NCI-H2107 treated with DMSO at 0.1 percent for 48 hours (cell line): ENCODE measurements around the gene HSFX1.

Source experiments
- DNase-seq: peaks from one replicate; lab custom pipeline; 2025; ENCODE audit not compliant: unreplicated experiment; lab: John Stamatoyannopoulos, UW

Gene HSFX1

DNA sequence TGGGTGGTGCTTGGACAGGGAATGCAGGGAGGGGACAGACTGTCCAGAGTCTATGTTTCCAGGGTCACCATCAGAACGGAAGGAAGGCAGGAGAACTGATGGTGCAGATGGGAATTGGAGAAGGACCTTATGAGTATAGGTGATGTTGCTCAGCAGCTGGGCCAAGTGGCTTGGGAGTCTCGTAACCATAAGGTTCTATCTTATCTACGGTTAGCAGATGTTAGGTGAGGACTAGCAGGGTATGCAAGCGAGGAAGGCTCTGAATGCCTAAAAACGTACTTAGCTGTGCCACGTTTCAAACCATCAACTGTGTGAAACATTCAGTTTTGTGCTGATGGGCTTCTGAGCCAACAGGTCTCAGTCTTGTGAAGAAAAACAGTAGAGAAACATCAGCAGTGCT is 30.2 kb downstream of the HSFX1 start:
- no peak for DNase-seq

DNA sequence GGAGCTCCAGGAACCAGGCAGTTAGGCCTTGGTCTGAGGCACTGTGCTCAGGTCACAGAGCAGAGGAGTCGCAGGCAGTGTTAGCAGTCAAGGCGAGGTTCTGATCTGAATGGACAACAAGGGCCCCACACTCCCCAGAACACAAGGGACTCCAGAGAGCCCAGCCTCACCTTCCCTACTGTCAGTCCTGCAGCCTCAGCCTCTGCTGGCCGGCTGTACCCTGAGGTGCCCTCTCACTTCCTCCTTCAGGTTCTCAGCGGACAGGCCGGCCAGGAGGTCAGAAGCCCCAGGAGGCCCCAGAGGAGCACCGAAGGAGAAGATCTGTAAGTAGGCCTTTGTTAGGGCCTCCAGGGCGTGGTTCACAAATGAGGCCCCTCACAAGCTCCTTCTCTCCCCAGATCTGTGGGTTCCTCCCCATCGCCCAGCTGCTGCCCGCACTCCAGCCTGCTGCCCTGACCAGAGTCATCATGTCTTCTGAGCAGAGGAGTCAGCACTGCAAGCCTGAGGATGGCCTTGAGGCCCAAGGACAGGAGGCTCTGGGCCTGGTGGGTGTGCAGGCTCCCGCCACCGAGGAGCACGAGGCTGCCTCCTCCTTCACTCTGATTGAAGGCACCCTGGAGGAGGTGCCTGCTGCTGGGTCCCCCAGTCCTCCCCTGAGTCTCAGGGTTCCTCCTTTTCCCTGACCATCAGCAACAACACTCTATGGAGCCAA is 34.0 kb downstream of the HSFX1 start:
- no peak for DNase-seq

DNA sequence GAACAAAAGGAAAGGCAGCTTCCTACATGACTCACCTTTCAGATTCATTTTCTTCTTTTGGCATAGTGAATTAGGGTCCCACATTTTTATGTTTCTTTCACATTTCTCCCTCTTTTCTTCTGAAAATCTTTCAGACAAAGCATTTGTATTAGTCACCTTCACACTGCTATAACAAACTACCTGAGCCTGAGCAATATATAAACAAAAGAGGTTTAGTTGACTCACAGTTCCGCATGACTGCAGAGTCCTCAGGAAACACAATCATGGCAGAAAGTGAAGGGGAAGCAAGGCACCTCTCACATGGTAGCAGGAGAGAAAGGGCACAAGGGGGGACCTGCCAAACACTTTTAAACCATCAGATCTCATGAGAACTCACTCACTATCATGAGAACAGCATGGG is 44.8 kb downstream of the HSFX1 start:
- DNase-seq, result no peak

DNA sequence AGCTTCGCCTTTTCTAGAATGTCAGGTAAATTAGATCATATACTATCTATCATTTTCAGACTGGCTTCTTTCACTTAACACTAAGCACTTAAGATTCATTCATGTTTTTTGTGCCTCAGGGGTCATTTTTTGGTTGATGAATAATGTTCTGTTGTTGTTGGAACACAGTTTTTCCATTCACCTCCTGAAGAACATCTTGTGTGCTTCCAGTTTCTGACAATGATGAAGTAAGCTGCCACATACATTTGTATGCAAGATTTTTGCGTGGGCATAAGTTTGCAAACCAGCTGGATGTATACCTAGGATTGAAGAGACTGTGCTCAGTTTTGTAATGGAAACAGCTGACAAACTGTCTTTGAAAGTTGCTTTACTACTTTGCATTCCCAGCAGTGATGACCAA is 45.5 kb downstream of the HSFX1 start:
- DNase-seq, result no peak

DNA sequence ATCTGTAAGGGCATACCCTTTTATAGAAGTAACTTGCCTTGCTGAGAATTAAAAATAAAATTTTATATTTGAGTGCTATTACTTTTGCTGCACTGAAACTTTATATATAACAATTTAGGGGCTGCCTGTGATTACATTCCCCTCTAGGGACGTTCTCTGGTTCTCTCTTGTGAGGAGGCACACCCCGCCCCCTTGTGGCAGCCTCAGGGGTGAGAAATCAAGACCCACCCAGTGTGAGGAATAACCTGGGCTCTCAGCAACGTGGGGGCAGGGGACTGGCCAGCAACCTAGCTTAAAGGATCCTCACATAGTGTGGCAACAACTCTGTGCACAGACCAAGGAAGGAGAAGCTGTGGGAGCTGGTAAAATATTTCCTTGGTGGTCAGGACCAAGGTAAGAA is 51.6 kb downstream of the HSFX1 start:
- no peak for DNase-seq
